Calu3 (cell line): ENCODE measurements around the gene ATP2A1. TPM values are rescaled to one million over a fixed set of nuclear protein-coding genes. Genes with fewer than 3 reads are reported as not detected.
"Not testable (repeated sequence)": the region's sequence is repeated elsewhere in the genome, so short reads cannot be mapped to it uniquely, and the experiment has no call there.

Experiments used
- BruUV-seq: library from RNA; stranded (reverse); fragments of 400-500 nt; replicated peaks from 2 replicates; lab custom pipeline; 2021; lab: Mats Ljungman, UMichigan
- CTCF ChIA-PET: fragments of 300-600 bp; sonication (Branson Sonifier 250); formaldehyde crosslinking; loops from one replicate; lab custom pipeline; 2022; ENCODE audit warnings: antibody characterized with exemption; lab: Charles Lee
- DNase-seq: peaks from one replicate; pipeline ENCODE4 v3.0.0; 2022
- H3K27ac Mint-ChIP-seq: one replicate; pipeline ENCODE4 v1.8.0; 2022; ENCODE audit warnings: mixed read lengths; ENCODE audit not compliant: unreplicated experiment
- H3K27me3 Mint-ChIP-seq: one replicate; pipeline ENCODE4 v1.8.0; 2022; ENCODE audit warnings: mixed read lengths; ENCODE audit not compliant: unreplicated experiment
- H3K36me3 Mint-ChIP-seq: one replicate; pipeline ENCODE4 v1.8.0; 2022; ENCODE audit warnings: mild to moderate bottlenecking, moderate library complexity, mixed read lengths; ENCODE audit not compliant: insufficient read depth, unreplicated experiment
- H3K4me1 Mint-ChIP-seq: one replicate; pipeline ENCODE4 v1.8.0; 2022; ENCODE audit warnings: mild to moderate bottlenecking, low read depth, mixed read lengths; ENCODE audit not compliant: unreplicated experiment
- H3K4me3 Mint-ChIP-seq: one replicate; pipeline ENCODE4 v1.8.0; 2022; ENCODE audit warnings: mild to moderate bottlenecking, low read depth, moderate library complexity, mixed read lengths; ENCODE audit not compliant: unreplicated experiment
- H3K9me3 Mint-ChIP-seq: one replicate; pipeline ENCODE4 v1.8.0; 2022; ENCODE audit warnings: low read depth, mixed read lengths; ENCODE audit not compliant: unreplicated experiment
- intact Hi-C: fragments of 100-400 bp; cut with micrococcal nuclease; formaldehyde crosslinking; loops from one replicate; pipeline ENCODE4 v1.10.0; 2022; ENCODE audit not compliant: unreplicated experiment
- total RNA-seq: library from RNA; stranded (reverse); gene quantifications from 2 replicates; pipeline ENCODE4 v1.2.3, GENCODE V29; 2022
- TF ChIP-seq, protein P1 (sequence below): fragments of 200-600 bp; IDR thresholded peaks from one replicate; pipeline ENCODE4 v1.8.0; 2022; ENCODE audit warnings: antibody characterized with exemption; ENCODE audit not compliant: unreplicated experiment

Gene ATP2A1
- total RNA-seq, 1 experiment from 2014 or later = 5.7 TPM

DNA sequence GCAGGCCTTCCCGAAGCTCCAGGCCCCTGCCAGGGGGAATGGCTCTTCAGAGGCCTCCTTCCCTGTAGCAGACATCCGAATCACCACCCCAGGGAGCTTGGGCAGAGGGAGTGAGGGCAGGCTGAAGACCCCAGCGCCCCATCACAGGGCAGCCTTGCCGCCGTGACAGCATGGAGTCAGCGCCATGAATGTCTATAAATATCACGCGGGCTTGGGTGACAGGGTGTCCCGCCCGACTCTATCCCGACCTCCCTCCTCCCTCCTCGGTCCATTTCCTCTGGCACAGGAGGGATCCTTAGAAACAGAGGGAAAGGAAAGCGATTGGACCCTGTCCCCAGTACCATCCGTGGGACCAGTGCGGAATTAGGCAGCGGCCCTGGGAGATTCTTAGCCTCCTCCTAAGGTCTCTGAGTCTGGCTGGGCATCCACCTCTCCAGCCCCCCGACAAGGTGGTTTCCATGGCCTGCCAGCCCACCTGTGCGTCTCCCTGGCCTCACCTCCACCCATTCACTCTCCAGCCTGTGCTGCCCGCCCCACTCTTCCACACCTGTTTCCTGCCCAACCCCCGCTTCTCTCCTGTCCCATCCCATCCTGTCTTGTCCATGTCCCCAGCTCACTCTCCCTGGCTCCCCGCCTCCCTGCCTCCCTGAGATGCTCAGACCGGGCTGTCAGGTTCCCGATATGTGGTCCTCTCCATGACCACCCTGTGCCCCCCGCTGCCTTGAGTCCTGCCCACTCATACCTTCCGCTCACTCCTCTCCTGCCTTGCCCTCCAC lies 5.1 kb downstream of the ATP2A1 start:
- CTCF ChIA-PET = no interaction called here
- no TSS peak for BruUV-seq
- H3K27ac Mint-ChIP-seq = no peak overlapping the region
- H3K4me3 Mint-ChIP-seq = no peak overlapping the region
- TF ChIP-seq, protein P1, sequence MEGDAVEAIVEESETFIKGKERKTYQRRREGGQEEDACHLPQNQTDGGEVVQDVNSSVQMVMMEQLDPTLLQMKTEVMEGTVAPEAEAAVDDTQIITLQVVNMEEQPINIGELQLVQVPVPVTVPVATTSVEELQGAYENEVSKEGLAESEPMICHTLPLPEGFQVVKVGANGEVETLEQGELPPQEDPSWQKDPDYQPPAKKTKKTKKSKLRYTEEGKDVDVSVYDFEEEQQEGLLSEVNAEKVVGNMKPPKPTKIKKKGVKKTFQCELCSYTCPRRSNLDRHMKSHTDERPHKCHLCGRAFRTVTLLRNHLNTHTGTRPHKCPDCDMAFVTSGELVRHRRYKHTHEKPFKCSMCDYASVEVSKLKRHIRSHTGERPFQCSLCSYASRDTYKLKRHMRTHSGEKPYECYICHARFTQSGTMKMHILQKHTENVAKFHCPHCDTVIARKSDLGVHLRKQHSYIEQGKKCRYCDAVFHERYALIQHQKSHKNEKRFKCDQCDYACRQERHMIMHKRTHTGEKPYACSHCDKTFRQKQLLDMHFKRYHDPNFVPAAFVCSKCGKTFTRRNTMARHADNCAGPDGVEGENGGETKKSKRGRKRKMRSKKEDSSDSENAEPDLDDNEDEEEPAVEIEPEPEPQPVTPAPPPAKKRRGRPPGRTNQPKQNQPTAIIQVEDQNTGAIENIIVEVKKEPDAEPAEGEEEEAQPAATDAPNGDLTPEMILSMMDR = no peak
- H3K9me3 Mint-ChIP-seq = no peaks in the 10 kb centered on the region
- no peaks in the 10 kb centered on the region for H3K27me3 Mint-ChIP-seq
- no peak for DNase-seq
- H3K36me3 Mint-ChIP-seq = peaks cover 37% of the 10 kb centered on the region
- intact Hi-C loops = no loop called here
- peaks cover 11% of the 10 kb centered on the region for H3K4me1 Mint-ChIP-seq

DNA sequence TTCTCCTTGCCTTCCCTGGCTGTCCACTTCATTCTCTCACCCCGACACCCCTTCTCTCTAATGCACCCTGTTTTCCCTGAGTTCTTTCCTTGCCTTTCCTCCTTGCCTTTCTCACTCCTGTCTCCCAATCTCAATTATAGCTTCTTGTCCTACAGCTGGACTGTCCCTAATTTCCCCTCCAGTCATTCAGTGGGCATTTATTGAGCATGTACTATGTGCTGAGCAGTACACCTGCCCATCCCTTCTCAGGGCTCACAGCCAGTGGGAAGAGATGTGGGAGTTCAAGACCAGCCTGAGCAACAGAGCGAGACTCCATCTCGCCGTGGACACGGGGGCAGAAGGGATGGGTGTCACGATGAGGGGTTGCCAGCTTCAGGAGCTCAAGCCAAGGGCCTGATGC lies 5.8 kb downstream of the ATP2A1 start:
- peaks cover 30% of the 10 kb centered on the region for H3K36me3 Mint-ChIP-seq
- CTCF ChIA-PET = no interaction called here
- intact Hi-C loops = no loop called here
- no peaks in the 10 kb centered on the region for H3K9me3 Mint-ChIP-seq
- H3K4me3 Mint-ChIP-seq = no peak overlapping the region
- BruUV-seq = no TSS peak
- H3K27ac Mint-ChIP-seq = no peak overlapping the region
- TF ChIP-seq, protein P1 = no peak
- H3K4me1 Mint-ChIP-seq = peaks cover 5% of the 10 kb centered on the region
- DNase-seq = no peak
- no peaks in the 10 kb centered on the region for H3K27me3 Mint-ChIP-seq

DNA sequence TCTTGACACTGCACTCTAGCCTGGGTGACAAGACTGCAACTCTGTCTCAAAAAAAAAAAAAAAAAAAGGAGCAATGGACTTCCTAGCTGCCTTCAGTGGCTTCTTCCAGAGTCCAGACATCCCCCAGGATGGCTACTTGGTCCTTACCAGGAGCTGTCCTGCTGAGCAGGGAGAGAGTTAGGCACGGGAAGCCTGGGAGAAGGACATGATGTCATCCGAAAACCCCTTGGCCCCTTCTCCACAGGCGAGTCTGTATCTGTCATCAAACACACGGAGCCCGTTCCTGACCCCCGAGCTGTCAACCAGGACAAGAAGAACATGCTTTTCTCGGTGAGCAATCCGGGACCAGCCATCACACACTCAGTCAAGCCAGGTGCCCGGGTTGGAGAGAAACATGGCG lies 8.7 kb downstream of the ATP2A1 start:
- intact Hi-C loops = no loop called here
- no peak overlapping the region for H3K4me3 Mint-ChIP-seq
- no peak for DNase-seq
- no peaks in the 10 kb centered on the region for H3K27me3 Mint-ChIP-seq
- H3K36me3 Mint-ChIP-seq = peaks cover 5% of the 10 kb centered on the region
- H3K9me3 Mint-ChIP-seq = no peaks in the 10 kb centered on the region
- TF ChIP-seq, protein P1 = no peak
- no peaks in the 10 kb centered on the region for H3K4me1 Mint-ChIP-seq
- H3K27ac Mint-ChIP-seq = no peak overlapping the region
- no TSS peak for BruUV-seq
- CTCF ChIA-PET = no interaction called here

DNA sequence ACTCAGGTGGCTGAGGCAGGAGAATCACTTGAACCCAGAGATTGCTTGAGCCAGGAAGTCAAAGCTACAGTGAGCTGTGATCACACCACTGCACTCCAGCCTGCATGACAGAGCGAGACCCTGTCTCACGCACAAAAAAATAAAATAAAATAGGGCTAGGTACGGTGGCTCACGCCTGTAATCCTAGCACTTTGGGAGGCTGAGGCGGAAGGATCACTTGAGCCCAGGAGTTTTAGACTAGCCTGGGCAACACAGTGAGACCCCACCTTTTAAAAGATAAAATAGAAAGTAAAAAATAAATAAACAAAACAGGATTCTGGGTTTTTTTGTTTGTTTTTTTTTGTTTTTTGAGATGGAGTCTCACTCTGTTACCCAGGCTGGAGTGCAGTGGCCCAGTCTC lies 12.1 kb downstream of the ATP2A1 start:
- H3K27ac Mint-ChIP-seq, H3K27me3 Mint-ChIP-seq, H3K9me3 Mint-ChIP-seq, H3K36me3 Mint-ChIP-seq, DNase-seq, H3K4me1 Mint-ChIP-seq, BruUV-seq, H3K4me3 Mint-ChIP-seq, intact Hi-C loops: not testable (repeated sequence)
- CTCF ChIA-PET = interaction anchor here (0.6 to 0.7 kb wide), 2 partner anchors 127 to 318 kb away, joined by 4 to 5 read pairs; no protein-coding TSS in a partner anchor
